ENCODE measurements around the gene WWOX.

The WWOX gene

GRCh38 chr16:79173919-79174318, 1074.5 kb downstream of the WWOX start:
- DNase-seq (ENCODE audit: low read depth) = no peak
- no peak overlapping the region for H3K4me3 ChIP-seq (ENCODE audit: low read depth, low read length)
- TF ChIP-seq MYC (IDR thresholded peaks at IDR 0.05; ENCODE audit: low read depth, low read length) (no peak), CTCF (IDR thresholded peaks at IDR 0.05; ENCODE audit: low read depth, low read length) (no peak), POLR2A (IDR thresholded peaks at IDR 0.05; ENCODE audit: extremely low read depth, insufficient read length) (no peak), MAX (IDR thresholded peaks at IDR 0.05; ENCODE audit: low read depth, low read length) (no peak)

GRCh38 chr16:79175286-79176057, 1076.0 kb downstream of the WWOX start:
- no peak overlapping the region for H3K4me3 ChIP-seq (ENCODE audit: low read depth, low read length)
- no peak for TF ChIP-seq POLR2A (IDR thresholded peaks at IDR 0.05; ENCODE audit: extremely low read depth, insufficient read length)
- TF ChIP-seq CTCF (IDR thresholded peaks at IDR 0.05; ENCODE audit: low read depth, low read length) = no peak
- no peak for TF ChIP-seq MAX (IDR thresholded peaks at IDR 0.05; ENCODE audit: low read depth, low read length)
- no peak for TF ChIP-seq MYC (IDR thresholded peaks at IDR 0.05; ENCODE audit: low read depth, low read length)
- no peak for DNase-seq (ENCODE audit: low read depth)

GRCh38 chr16:79177018-79177417, 1077.6 kb downstream of the WWOX start:
- DNase-seq (ENCODE audit: low read depth) = no peak
- TF ChIP-seq MAX (IDR thresholded peaks at IDR 0.05; ENCODE audit: low read depth, low read length) (no peak), CTCF (IDR thresholded peaks at IDR 0.05; ENCODE audit: low read depth, low read length) (no peak), POLR2A (IDR thresholded peaks at IDR 0.05; ENCODE audit: extremely low read depth, insufficient read length) (no peak), MYC (IDR thresholded peaks at IDR 0.05; ENCODE audit: low read depth, low read length) (no peak)
- no peak overlapping the region for H3K4me3 ChIP-seq (ENCODE audit: low read depth, low read length)

- no peak for DNase-seq (ENCODE audit: low read depth)
- TF ChIP-seq MAX (IDR thresholded peaks at IDR 0.05; ENCODE audit: low read depth, low read length) (no peak), CTCF (IDR thresholded peaks at IDR 0.05; ENCODE audit: low read depth, low read length) (no peak), POLR2A (IDR thresholded peaks at IDR 0.05; ENCODE audit: extremely low read depth, insufficient read length) (no peak), MYC (IDR thresholded peaks at IDR 0.05; ENCODE audit: low read depth, low read length) (no peak)
Measured at GRCh38 chr16:79181419-79181818, 1082.0 kb downstream of the WWOX start.

GRCh38 chr16:79182616-79183015, 1083.2 kb downstream of the WWOX start:
- H3K4me3 ChIP-seq (ENCODE audit: low read depth, low read length) = no peak overlapping the region
- TF ChIP-seq POLR2A (IDR thresholded peaks at IDR 0.05; ENCODE audit: extremely low read depth, insufficient read length) = no peak
- no peak for TF ChIP-seq CTCF (IDR thresholded peaks at IDR 0.05; ENCODE audit: low read depth, low read length)
- TF ChIP-seq MYC (IDR thresholded peaks at IDR 0.05; ENCODE audit: low read depth, low read length) = no peak
- no peak for TF ChIP-seq MAX (IDR thresholded peaks at IDR 0.05; ENCODE audit: low read depth, low read length)
- DNase-seq (ENCODE audit: low read depth) = no peak

More at GRCh38 chr16:79181419-79181818, 1082.0 kb downstream of the WWOX start:
- H3K4me3 ChIP-seq (ENCODE audit: low read depth, low read length) = no peak overlapping the region

All from NB4 (cell line).